B cell (primary cell): ENCODE results near the gene EID1. TPM values are rescaled to one million over a fixed set of nuclear protein-coding genes. Genes with fewer than 3 reads are reported as not detected.

Experiments
- ATAC-seq: fragments of 200-7000 bp; cut with Tn5 transposase; one replicate; pipeline ENCODE4 v1.10.0; 2021; ENCODE audit warnings: low read depth, mild to moderate bottlenecking, moderate number of reproducible peaks, moderate library complexity
- CTCF ChIA-PET: fragments of 350-600 bp; sonication (Branson Sonifier 250); formaldehyde crosslinking; loops from one replicate; lab custom pipeline; 2021; ENCODE audit warnings: antibody characterized with exemption, inconsistent platforms; lab: Charles Lee
- POLR2A ChIA-PET: fragments of 350-600 bp; sonication (Branson Sonifier 250); formaldehyde crosslinking; loops from one replicate; lab custom pipeline; 2021; ENCODE audit warnings: antibody characterized with exemption; lab: Charles Lee
- DNase-seq: peaks from one replicate; pipeline ENCODE4 v3.0.0; 2013
- H2AFZ ChIP-seq: 2 replicates; pipeline ENCODE4 v1.6.1; 2012; ENCODE audit warnings: mild to moderate bottlenecking, low read depth, low read length; ENCODE audit not compliant: insufficient read depth, poor library complexity, severe bottlenecking
- H3K27ac ChIP-seq, 2 donors: 1 replicate in 1 of 2; 2 replicates in 1 of 2; pipeline ENCODE4 v1.5.1; 2012 to 2013; ENCODE audit warnings: low read length in 2 of 2, mild to moderate bottlenecking in 2 of 2, moderate library complexity in 1 of 2
- H3K27me3 ChIP-seq, 4 experiments: fragments of 200-600 bp in 1 of 4; sonication (generic) in 1 of 4; replicated peaks in 1 of 4; 1 replicate in 2 of 4; 2 replicates in 2 of 4; pipeline versions ENCODE4 v1.6.1 to v1.7.0; 2013 to 2016; ENCODE audit warnings: low read length in 3 of 4, mild to moderate bottlenecking in 2 of 4, mixed read lengths in 1 of 4, moderate library complexity in 1 of 4; ENCODE audit not compliant: insufficient read depth in 4 of 4, control insufficient read depth in 3 of 4; ENCODE audit errors: control extremely low read depth in 1 of 4
- H3K36me3 ChIP-seq, 2 experiments: replicated peaks in 1 of 2; 1 replicate in 1 of 2; 2 replicates in 1 of 2; pipeline versions ENCODE4 v1.6.1 to v1.7.1; 2013; ENCODE audit warnings: low read length in 1 of 2; ENCODE audit not compliant: insufficient read depth in 2 of 2, control insufficient read depth in 1 of 2; ENCODE audit errors: control extremely low read depth in 1 of 2, extremely low read depth in 1 of 2
- H3K4me1 ChIP-seq, 2 donors: fragments of 200-600 bp in 1 of 2; sonication (generic) in 1 of 2; 1 replicate in 1 of 2; 2 replicates in 1 of 2; pipeline versions ENCODE4 v1.5.1 to v1.6.1; 2013 to 2017; ENCODE audit warnings: low read length in 2 of 2; ENCODE audit not compliant: control insufficient read depth in 2 of 2, insufficient read depth in 2 of 2
- H3K4me2 ChIP-seq: replicated peaks from 2 replicates; pipeline ENCODE3; 2012; ENCODE audit warnings: mild to moderate bottlenecking, low read depth, low read length; ENCODE audit not compliant: poor library complexity, severe bottlenecking
- H3K4me3 ChIP-seq, 5 experiments: fragments of 200-600 bp in 1 of 5; sonication (generic) in 1 of 5; 1 replicate in 3 of 5; 2 replicates in 2 of 5; pipeline versions ENCODE4 v1.5.1 to v1.7.0; 2011 to 2016; ENCODE audit warnings: low read length in 4 of 5, mild to moderate bottlenecking in 4 of 5, low read depth in 2 of 5, control low read depth in 1 of 5, moderate library complexity in 1 of 5; ENCODE audit not compliant: insufficient read depth in 1 of 5; ENCODE audit errors: control extremely low read depth in 1 of 5, extremely low read depth in 1 of 5
- H3K79me2 ChIP-seq: fragments of 200-600 bp; sonication (generic); one replicate; pipeline ENCODE4 v1.6.0; 2016; ENCODE audit warnings: low read length; ENCODE audit not compliant: control insufficient read depth, insufficient read depth
- H3K9ac ChIP-seq: fragments of 200-600 bp; sonication (generic); 2 replicates; pipeline ENCODE4 v1.6.1; 2017; ENCODE audit warnings: mild to moderate bottlenecking, low read length, moderate library complexity
- H3K9me3 ChIP-seq, 3 donors: one replicate each; pipeline versions ENCODE4 v1.6.1 to v1.7.1; 2013; ENCODE audit warnings: low read length in 2 of 3; ENCODE audit not compliant: control insufficient read depth in 2 of 3, insufficient read depth in 1 of 3; ENCODE audit errors: control extremely low read depth in 1 of 3
- H4K20me1 ChIP-seq: 2 replicates; pipeline ENCODE4 v1.6.0; 2012; ENCODE audit warnings: mild to moderate bottlenecking, low read length; ENCODE audit not compliant: insufficient read depth, control insufficient read depth, poor library complexity, severe bottlenecking
- H3K27ac Mint-ChIP-seq: one replicate; pipeline ENCODE4 v1.8.0; 2021; ENCODE audit warnings: mixed read lengths
- H3K27me3 Mint-ChIP-seq: one replicate; pipeline ENCODE4 v1.8.0; 2021; ENCODE audit warnings: mixed read lengths
- H3K4me1 Mint-ChIP-seq: one replicate; pipeline ENCODE4 v1.8.0; 2021; ENCODE audit warnings: mixed read lengths
- H3K4me3 Mint-ChIP-seq: one replicate; pipeline ENCODE4 v1.8.0; 2021; ENCODE audit warnings: mixed read lengths
- H3K9me3 Mint-ChIP-seq: one replicate; pipeline ENCODE4 v1.8.0; 2022; ENCODE audit warnings: mixed read lengths; ENCODE audit not compliant: insufficient read depth
- EZH2 ChIP-seq: IDR thresholded peaks from 2 replicates; pipeline ENCODE4 v1.6.1; 2012; ENCODE audit warnings: borderline replicate concordance, low read depth, mild to moderate bottlenecking, moderate library complexity, low read length; ENCODE audit not compliant: insufficient read depth, poor library complexity, severe bottlenecking
- WGBS: methylation state at CpG from one replicate; pipeline ENCODE4 v1.1.5; 2013; ENCODE audit warnings: missing lambda C conversion rate; ENCODE audit not compliant: insufficient coverage; 5-methylcytosine and 5-hydroxymethylcytosine counted together
- intact Hi-C: fragments of 100-400 bp; cut with micrococcal nuclease; formaldehyde crosslinking; loops from one replicate; pipeline ENCODE4 v1.10.0; 2022
- polyA plus RNA-seq: library from polyadenylated mRNA; depleted of rRNA; stranded (reverse); fragments of >200 nt; gene quantifications from 2 replicates; pipeline ENCODE4 v1.2.3, GENCODE V29; 2012
- total RNA-seq, 2 donors: library from RNA; stranded (reverse); fragments of 120-200 nt in 1 of 2; gene quantifications; 1 replicate in 1 of 2; 2 replicates in 1 of 2; pipeline versions ENCODE4 v1.2.3 to v1.2.4, GENCODE V29; 2013 to 2022
- TF ChIP-seq, protein P1 (sequence below): fragments of 200-600 bp; IDR thresholded peaks from one replicate; pipeline ENCODE4 v1.8.0; 2022; ENCODE audit warnings: antibody characterized with exemption, mild to moderate bottlenecking

The EID1 gene
- total and polyA plus RNA-seq, 2 donors (not counting 1 experiment from before 2014, with no cell fraction given), result 30.2 to 56.5 TPM

- Histone ChIP-seq H3K9ac (no peak overlapping the region), H2AFZ (no peak overlapping the region), H3K4me3 (no peak overlapping the region), H3K36me3 (no peaks in the 10 kb centered on the region), H4K20me1 (no peaks in the 10 kb centered on the region), H3K27me3 (no peaks in the 10 kb centered on the region), H3K27ac (no peak overlapping the region), H3K4me1 (no peaks in the 10 kb centered on the region), H3K9me3 (no peaks in the 10 kb centered on the region), H3K79me2 (no peaks in the 10 kb centered on the region), H3K4me2 (no peak overlapping the region)
- no peaks in the 10 kb centered on the region for H3K9me3 Mint-ChIP-seq
- no peak for TF ChIP-seq EZH2
- TF ChIP-seq, protein P1, sequence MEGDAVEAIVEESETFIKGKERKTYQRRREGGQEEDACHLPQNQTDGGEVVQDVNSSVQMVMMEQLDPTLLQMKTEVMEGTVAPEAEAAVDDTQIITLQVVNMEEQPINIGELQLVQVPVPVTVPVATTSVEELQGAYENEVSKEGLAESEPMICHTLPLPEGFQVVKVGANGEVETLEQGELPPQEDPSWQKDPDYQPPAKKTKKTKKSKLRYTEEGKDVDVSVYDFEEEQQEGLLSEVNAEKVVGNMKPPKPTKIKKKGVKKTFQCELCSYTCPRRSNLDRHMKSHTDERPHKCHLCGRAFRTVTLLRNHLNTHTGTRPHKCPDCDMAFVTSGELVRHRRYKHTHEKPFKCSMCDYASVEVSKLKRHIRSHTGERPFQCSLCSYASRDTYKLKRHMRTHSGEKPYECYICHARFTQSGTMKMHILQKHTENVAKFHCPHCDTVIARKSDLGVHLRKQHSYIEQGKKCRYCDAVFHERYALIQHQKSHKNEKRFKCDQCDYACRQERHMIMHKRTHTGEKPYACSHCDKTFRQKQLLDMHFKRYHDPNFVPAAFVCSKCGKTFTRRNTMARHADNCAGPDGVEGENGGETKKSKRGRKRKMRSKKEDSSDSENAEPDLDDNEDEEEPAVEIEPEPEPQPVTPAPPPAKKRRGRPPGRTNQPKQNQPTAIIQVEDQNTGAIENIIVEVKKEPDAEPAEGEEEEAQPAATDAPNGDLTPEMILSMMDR, result no peak
- ChIA-PET POLR2A (no interaction called here), CTCF (no interaction called here)
- no peak for ATAC-seq
- H3K4me1 Mint-ChIP-seq, result no peaks in the 10 kb centered on the region
- intact Hi-C loops, result no loop called here
- DNase-seq, result no peak
- WGBS, result 91% methylated on average over 4 of the region's 4 CpGs
- H3K27ac Mint-ChIP-seq, result no peak overlapping the region
- H3K4me3 Mint-ChIP-seq, result no peak overlapping the region
- H3K27me3 Mint-ChIP-seq, result peaks cover 3% of the 10 kb centered on the region
Observed at GRCh38 chr15:48904758-48905157, 26.8 kb downstream of the EID1 start.

- TF ChIP-seq, protein P1, result no peak
- TF ChIP-seq EZH2, result no peak
- intact Hi-C loops, result no loop called here
- no peaks in the 10 kb centered on the region for H3K4me1 Mint-ChIP-seq
- Histone ChIP-seq H4K20me1 (no peaks in the 10 kb centered on the region), H3K9me3 (no peaks in the 10 kb centered on the region), H3K9ac (no peak overlapping the region), H3K4me2 (no peak overlapping the region), H3K4me1 (no peaks in the 10 kb centered on the region), H3K79me2 (no peaks in the 10 kb centered on the region), H3K4me3 (no peak overlapping the region), H3K36me3 (no peaks in the 10 kb centered on the region), H3K27ac (no peak overlapping the region), H2AFZ (no peak overlapping the region), H3K27me3 (no peaks in the 10 kb centered on the region)
- H3K27me3 Mint-ChIP-seq, result no peaks in the 10 kb centered on the region
- DNase-seq (no peak), ATAC-seq (no peak)
- no peak overlapping the region for H3K4me3 Mint-ChIP-seq
- H3K27ac Mint-ChIP-seq, result no peak overlapping the region
- H3K9me3 Mint-ChIP-seq, result no peaks in the 10 kb centered on the region
- ChIA-PET POLR2A (no interaction called here), CTCF (interaction anchor here (2.8 kb wide), 1 partner anchor 43 kb away, joined by 6 read pairs; no protein-coding TSS in a partner anchor)
Observed at GRCh38 chr15:48905216-48905615, 27.3 kb downstream of the EID1 start.
